ENCODE measurements around the gene STPG2. TPM values are rescaled to one million over a fixed set of nuclear protein-coding genes. Genes with fewer than 3 reads are reported as not detected.

The STPG2 gene
- total and polyA plus RNA-seq, 2 donors (not counting 3 experiments of a cell fraction or from before 2014, with no cell fraction given) = not detected

DNA sequence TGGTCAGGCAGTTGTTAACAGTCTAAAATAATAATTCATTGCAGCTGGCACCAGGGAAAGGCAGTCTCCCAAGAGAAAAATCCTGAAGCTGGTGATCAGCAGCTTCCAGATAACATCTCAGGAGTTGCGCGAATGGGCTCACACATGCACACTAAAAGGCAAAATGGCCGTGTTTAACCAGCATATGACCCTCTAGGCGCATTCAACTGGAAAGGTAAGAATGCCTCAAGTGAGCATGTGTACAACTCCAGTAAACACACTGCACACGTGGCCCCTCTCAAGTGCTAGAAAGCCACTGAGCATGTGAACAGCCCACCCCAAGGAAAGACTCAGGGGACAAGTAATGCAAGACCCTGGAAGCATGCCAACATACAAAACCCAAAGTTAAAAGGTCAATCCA, 33.1 kb downstream of the STPG2 start:
- Histone ChIP-seq H3K9ac (replicated peaks; ENCODE audit: extremely low read depth, insufficient read depth, low read length) (no peak overlapping the region), H3K79me2 (ENCODE audit: control insufficient read depth, insufficient read depth, low read length) (no peaks in the 10 kb centered on the region), H3K4me2 (ENCODE audit: insufficient read depth, low read length) (no peak overlapping the region), H3K4me1 (ENCODE audit: control insufficient read depth, extremely low read depth, insufficient read depth, low read length) (no peaks in the 10 kb centered on the region), H3K27ac (ENCODE audit: insufficient read depth, low read depth, low read length) (no peak overlapping the region), H3K9me1 (replicated peaks; ENCODE audit: control insufficient read depth, extremely low read depth, insufficient read depth, low read length) (no peaks in the 10 kb centered on the region), H3K4me3 (replicated peaks in 1 of 3; ENCODE audit: insufficient read depth in 1 of 3, low read depth in 1 of 3, low read length in 3 of 3) (no peak overlapping the region), H4K20me1 (replicated peaks; ENCODE audit: control insufficient read depth, extremely low read depth, insufficient read depth, low read length) (no peaks in the 10 kb centered on the region), H3K9me3 (replicated peaks; ENCODE audit: control insufficient read depth, insufficient read depth, low read length) (no peaks in the 10 kb centered on the region), H2AFZ (ENCODE audit: low read depth, low read length) (no peak overlapping the region), H3K36me3 (ENCODE audit: control insufficient read depth in 2 of 2, extremely low read depth in 1 of 2, insufficient read depth in 2 of 2, low read length in 2 of 2) (no peaks in the 10 kb centered on the region), H3K27me3 (ENCODE audit: control insufficient read depth in 2 of 2, insufficient read depth in 2 of 2, low read length in 2 of 2) (peaks cover 0 to 2% of the 10 kb centered on the region in 2 experiments)
- dilution Hi-C loops (cut with MboI; ENCODE audit: extremely low pct_ligation_motif_present, low sequenced_read_pairs) (no loop called here), intact Hi-C loops (cut with micrococcal nuclease) (no loop called here)
- no peak for DNase-seq (ENCODE audit: low read depth, low spot score)
- no TSS peak for BruUV-seq (replicated peaks)
- ChIA-PET CTCF (no interaction called here), POLR2A (no interaction called here)
- TF ChIP-seq MYC (IDR thresholded peaks at IDR 0.05; ENCODE audit: low read depth, low read length) (no peak), POLR2AphosphoS5 (IDR thresholded peaks at IDR 0.05; ENCODE audit: insufficient read depth, low read depth, low read length) (no peak), FOS (IDR thresholded peaks at IDR 0.05; ENCODE audit: borderline replicate concordance, insufficient read depth, low read length) (no peak), JUN (IDR thresholded peaks at IDR 0.05; ENCODE audit: borderline replicate concordance, insufficient read depth, insufficient read length, low read depth) (no peak), GATA2 (IDR thresholded peaks at IDR 0.05; ENCODE audit: insufficient read depth, insufficient read length, low read depth, low read length) (no peak), EZH2 (IDR thresholded peaks at IDR 0.05; ENCODE audit: borderline replicate concordance, low read depth, low read length, severe bottlenecking) (no peak)
- TF ChIP-seq, protein P1, sequence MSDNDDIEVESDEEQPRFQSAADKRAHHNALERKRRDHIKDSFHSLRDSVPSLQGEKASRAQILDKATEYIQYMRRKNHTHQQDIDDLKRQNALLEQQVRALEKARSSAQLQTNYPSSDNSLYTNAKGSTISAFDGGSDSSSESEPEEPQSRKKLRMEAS (IDR thresholded peaks at IDR 0.05; ENCODE audit: insufficient read depth, insufficient read length) = no peak
- TF ChIP-seq, protein P2, sequence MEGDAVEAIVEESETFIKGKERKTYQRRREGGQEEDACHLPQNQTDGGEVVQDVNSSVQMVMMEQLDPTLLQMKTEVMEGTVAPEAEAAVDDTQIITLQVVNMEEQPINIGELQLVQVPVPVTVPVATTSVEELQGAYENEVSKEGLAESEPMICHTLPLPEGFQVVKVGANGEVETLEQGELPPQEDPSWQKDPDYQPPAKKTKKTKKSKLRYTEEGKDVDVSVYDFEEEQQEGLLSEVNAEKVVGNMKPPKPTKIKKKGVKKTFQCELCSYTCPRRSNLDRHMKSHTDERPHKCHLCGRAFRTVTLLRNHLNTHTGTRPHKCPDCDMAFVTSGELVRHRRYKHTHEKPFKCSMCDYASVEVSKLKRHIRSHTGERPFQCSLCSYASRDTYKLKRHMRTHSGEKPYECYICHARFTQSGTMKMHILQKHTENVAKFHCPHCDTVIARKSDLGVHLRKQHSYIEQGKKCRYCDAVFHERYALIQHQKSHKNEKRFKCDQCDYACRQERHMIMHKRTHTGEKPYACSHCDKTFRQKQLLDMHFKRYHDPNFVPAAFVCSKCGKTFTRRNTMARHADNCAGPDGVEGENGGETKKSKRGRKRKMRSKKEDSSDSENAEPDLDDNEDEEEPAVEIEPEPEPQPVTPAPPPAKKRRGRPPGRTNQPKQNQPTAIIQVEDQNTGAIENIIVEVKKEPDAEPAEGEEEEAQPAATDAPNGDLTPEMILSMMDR (IDR thresholded peaks at IDR 0.05; ENCODE audit: extremely low read depth in 1 of 2, insufficient read depth in 1 of 2, low read depth in 1 of 2, low read length in 2 of 2) = no peak
- no peak for FAIRE-seq

Measured in endothelial cell of umbilical vein (primary cell).